HG02852 (cell line): ENCODE measurements around the gene CFAP210.

ENCODE experiments used
- ATAC-seq: cut with Tn5 transposase; IDR thresholded peaks from one replicate; pipeline ENCODE4 v1.9.1; 2021; ENCODE audit warnings: mild to moderate bottlenecking, moderate library complexity; ENCODE audit not compliant: unreplicated experiment

The CFAP210 gene, protein sequence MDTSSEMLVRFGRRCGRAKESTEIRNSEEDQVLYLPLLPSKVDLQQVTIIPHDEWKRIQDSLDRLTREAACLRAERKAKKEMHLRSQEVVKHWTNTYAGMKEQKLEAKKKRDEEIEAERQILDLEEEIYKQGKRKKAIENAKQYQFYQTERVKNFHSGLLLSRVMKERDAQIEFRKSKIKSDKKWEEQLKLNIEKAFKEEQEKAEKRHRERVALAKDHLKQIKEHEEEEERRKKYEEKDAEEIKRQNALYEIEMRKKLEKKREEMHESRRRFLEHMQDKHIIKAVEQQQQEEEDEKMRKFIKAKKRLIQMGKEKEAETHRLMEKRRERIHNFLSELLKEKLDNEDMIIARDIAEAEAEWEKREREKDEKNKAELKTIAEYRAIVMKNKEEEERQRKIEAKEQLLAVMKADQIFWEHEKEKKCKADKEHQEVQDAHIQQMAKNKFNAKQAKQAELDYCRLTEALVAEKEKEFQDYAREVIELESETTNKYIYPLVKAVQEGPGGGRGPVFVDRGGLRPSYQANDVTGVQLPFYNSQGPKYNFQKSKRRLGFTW

DNA sequence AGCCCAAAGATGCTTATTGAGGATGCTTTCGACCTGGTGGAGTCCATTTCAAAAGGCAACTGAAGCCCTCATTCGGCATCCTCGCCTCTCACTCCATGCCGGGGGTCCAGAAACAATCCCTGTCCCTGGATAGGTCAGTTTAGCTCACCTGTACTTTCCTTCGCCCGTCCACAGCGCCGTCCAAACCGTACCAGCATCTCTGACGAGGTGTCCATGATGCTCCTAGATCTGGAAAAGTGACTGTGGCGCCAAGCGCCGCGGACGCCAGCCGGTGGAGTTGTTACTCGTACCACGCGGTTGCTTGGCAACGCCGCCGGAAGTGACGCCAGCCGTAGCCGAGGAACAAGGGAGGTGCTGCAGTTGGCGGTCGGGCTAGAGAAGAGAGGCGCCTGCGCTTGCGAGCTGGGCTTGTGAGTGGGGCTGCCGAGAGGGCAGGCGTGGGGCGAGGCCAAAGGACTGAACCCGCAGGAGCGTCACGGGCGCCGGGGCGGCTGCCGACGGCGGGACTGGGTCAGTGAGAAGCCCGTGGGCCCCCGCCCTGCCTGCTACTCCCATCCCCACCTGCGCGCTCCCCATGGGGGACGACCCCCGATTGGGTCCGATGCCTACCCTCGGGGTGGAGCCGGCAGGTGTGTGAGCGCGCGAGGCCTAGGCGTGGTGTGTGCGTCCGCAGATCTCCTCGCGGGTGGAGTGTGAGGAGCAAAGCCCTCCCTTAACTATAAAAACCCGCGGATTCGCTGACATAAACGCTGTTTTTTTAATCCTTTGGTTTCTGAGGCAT lies at the start of gene CFAP210, which contains the start of gene PHOSPHO2:
CFAP210 (minus strand) TSS at position 293 of the 781 bp plus-strand sequence; CDS start at position 215, 78 bp downstream.
PHOSPHO2 (plus strand) TSS at position 357 of the 781 bp plus-strand sequence. CDS start 6,503 bp downstream, outside the sequence.
- peak; percentile 98 for ATAC-seq

DNA sequence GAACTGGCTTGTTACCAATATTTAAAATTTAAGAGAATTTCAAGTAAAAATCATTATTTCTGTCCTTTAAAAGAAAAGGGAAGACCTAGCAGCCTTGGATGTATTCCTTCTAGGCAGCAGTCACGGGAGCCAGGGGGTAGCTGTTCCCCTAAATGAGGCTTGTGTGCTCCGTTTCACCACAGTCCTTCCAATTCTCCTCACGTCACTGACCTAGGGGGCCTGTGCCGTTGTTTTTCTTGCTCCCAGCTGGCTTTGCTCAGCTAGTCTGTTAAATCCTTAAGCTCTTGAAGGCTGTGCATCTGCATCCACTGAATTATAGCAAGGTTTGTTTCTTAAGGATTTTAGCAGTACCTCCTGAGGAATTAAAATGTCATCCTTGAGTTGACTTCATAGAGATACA lies 49.3 kb upstream of the CFAP210 start:
- no peak for ATAC-seq

DNA sequence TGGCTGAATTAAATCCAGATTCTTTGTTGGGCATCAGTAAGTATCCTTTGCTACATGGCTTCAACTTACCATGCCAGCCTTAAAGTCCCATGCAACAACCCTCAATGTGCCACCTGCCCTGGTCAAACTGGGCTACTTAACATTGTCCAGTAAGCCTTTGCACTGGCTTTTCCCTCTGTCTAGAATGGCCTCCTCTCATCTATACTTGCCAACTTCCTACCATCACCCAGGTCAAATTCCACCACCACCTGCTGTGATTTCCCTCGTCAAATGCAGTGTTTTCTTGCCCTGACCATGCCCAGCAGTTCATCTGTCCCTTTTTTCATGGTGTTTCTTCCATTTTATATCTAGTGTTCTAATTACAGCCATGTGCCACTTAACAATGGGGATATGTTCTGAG lies 45.1 kb upstream of the CFAP210 start:
- no peak for ATAC-seq

DNA sequence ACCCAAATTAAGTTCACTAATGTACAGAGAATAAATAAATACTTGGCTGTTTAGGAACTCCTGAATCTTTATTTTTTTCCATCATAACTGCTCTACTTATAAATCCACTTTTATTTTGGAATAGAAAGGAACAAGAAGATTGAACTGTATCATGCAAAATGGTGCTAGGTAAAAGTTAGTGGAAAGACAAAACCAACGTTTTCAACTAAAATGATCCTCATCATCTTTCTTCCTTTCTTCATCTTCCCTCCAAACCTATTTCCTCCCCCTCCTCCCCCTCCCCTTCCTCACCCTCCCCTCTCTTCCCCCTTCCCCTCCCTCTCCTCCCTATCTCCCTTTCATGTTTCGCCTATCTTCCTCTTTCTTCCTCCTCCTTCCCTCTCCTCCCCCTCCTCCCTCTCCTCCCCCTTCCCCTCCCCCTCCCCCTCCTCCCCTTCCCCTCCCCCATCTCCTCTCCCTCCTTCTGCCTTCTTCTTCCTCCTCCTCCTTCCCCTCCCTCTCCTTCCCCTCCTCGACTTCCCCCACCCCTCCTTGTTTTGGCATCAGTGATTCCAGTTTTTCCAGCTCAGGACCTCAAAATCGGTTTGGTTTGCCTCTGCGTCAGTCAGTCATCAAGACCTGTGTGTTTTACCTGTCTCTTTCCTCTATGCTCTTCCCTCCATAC lies 44.5 kb upstream of the CFAP210 start:
- ATAC-seq = no peak

DNA sequence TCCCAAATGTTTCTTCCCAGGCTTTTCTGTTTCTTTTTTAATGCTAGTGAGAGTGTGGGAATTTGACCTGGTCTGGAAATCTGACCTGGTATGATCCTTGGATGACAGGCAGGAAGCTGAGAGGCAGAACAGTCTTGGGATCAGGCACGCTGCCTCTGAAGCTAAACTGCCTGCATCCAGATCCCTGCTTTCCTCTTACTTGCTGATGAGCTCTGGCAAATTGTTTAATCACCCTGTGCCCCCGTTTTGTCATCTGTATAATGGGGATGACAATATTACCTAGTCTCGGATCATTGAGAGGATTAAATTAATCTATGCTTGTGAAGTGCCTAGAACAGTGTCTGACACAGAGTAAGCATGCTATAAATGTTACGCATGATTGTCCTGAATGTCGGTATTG lies 42.7 kb upstream of the CFAP210 start:
- no peak for ATAC-seq

DNA sequence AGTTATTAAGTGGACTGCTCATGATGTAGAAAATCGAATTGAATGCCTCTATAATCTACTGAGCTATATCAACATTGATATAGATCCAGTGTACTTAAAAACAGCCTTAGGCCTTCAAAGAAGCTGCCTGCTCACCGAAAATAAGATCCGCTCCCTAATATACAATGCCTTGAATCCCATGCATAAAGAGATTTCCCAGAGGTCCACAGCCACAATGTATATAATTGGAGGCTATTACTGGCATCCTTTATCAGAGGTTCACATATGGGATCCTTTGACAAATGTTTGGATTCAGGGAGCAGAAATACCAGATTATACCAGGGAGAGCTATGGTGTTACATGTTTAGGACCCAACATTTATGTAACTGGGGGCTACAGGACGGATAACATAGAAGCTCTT lies 41.4 kb upstream of the CFAP210 start:
- no peak for ATAC-seq

DNA sequence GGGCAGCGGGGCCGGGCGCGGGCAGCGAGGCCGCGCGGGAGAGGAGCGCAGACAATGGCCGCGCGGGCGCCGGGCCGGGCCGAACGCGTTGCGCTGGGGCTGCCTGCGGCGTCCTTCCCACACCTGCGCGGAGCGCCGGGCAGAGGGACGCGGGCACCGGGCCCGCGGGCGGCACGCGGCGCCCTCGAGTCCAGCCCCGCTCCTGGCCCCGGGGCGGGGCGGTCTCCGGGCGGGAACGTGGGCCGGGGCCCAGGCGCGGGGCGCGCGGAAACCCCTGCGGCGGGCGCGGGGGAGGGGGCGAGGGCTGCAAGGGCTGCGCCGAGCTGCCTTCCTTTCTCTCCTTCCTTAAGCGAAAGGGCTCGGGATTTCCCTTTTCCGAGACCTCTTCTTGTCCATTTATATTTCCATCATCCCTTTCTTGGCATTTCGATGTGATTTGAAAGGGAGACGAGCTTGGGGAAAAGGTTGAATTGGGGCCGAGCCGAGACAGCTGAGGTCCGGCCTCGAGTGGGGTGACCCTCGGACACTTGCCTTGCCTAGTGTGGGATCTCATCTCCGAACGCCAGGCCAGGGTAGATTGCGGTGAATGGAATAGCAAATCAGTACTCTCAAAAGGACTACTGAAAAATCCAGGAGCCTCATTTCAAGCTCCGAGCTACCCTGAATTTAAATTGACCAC lies 40.1 kb upstream of the CFAP210 start:
- ATAC-seq = peak; percentile 37

DNA sequence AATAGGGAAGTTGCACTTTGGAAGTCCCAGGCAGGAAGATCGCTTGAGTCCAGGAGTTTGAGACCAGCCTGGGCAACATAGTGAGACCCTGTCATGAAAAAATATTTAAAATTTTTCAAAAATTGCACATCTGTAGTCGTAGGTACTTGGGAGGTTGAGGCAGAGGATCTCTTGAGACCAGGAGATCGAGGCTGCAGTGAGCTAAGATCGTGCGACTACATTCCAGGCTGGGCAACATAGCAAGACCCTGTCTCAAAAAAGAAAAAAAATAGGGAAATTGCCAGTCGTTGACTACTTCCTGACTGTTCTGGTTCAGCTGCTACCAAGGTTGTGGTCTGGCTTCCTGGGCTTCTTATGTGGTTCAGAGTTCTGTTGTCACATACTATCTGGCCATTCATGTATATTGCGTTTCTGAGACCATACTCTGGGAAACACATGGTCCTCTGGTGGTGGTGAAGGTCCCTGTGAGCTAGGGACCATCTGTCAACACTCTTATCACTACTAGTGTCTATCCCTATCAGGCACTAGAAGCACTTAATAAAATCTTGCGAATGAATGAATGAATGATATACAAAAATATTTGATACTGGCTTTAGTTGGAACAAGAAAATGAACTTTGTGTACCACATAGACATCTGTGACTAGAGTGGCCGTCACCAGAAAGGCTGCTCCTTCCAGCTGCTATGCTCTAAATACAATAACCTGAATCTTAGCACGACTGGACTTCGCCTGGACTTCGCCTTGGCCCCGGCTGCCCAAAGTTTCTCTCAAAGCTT lies 38.6 kb upstream of the CFAP210 start:
- no peak for ATAC-seq

DNA sequence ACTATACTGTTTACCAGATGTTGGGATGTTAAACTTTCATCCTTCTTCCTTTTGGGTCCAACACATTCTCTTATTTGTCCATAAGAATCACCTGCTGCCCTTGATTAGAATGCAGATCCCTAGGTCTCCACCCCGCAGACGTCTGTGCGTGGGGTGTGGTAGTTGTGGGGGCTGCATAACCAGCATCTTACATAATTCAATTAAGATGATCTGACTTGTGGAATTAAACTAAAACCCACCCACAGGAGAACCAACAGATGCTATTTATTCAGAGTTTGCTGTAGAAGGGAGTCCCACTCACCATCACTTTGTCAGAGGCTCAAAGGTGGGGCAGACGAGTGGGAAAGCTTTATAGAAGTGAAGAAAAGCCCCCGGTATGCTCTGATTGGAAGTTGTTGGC lies 37.9 kb upstream of the CFAP210 start:
- no peak for ATAC-seq

DNA sequence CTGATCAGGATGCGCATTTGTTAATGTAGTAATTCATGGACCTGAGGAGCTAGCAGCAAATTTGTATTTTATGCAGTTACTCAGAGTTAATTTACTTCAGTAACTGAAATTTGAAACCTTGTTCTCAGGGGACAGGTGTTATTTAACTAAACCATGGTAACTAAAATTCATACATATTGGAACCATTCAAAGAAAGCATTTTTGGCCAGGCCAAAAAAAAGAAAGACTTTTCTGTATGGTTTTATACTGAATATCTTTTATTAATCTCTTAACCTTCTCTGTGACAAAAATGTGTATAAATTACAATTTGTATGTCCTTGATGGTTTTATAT lies 35.0 kb upstream of the CFAP210 start:
- ATAC-seq = no peak

DNA sequence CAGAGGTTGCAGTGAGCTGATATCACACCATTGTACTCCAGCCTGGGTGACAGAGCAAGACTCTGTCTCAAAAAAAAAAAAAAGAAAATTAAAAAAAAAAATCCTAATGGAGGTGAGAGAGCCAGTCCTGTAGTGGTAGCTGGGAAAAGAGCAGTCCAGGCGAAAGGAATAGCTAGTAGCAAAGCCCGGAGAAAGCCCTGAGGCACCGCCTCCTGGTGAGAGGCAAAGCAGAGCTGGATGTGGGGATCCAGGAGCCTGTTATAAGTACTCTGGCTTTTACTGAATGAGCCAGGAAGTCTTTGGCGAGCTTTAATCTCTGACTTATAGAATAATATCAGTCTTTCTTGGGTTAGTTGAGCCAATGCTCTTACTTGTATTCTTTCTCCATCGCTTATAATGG lies 32.9 kb upstream of the CFAP210 start:
- ATAC-seq = no peak

DNA sequence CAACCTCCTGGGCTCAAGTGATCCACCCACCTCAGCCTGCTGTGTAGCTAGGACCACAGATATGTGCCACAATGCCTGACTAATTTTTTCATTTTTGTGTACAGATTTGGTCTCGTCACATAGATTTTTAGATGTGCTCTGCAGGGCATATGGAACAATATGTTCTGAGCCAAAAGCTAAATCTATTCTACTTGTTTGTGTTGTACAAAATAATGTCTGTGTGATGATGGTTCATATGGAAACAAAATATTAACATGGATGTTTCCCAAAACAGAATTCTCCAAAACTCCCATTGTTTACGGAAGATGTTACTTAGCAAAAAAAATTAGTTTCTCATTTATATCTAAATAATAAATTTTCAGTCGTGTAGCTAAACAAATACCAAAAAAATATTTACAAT lies 26.8 kb upstream of the CFAP210 start:
- ATAC-seq = no peak

DNA sequence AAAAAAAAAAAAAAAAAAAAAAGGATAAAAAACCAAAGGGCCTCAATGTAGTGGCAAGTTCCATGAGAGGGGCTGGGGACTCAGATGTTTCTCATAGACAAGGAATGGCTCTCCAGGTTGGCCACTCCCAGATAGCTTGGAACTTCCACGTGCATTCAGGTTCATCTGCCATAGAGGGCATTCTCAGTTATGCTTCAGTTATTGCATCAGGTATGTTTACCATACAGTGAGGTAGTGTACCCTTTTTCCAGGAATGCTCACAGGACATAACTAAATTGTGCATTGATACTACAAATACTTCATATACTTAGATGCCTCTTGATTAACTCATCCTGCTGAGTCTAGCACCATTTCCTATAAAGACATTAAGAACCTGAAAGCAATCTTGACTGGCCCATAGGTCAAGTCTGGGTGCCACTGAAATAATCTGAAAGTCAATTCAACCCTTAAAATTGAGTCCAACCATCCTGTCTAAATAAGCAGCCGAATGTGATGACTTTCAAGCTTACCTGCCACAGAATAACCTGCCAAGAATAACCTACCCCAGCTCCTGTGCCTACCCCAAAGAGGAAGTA lies 24.8 kb upstream of the CFAP210 start:
- ATAC-seq = no peak

DNA sequence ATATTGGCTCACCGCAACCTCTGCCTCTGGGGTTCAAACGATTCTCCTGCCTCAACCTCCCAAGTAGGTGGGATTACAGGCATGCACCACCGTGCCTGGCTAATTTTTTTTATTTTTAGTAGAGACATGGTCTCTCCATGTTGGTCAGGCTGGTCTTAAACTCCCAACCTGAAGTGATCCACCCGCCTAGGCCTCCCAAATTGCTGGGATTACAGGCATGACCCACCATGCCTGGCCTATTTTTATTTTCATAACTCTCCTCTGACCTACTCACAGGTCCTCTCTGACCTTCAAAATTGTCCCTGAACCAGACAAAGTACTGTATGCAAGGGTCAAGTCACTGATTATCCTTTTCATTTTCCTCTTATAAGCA lies 23.5 kb upstream of the CFAP210 start:
- no peak for ATAC-seq

DNA sequence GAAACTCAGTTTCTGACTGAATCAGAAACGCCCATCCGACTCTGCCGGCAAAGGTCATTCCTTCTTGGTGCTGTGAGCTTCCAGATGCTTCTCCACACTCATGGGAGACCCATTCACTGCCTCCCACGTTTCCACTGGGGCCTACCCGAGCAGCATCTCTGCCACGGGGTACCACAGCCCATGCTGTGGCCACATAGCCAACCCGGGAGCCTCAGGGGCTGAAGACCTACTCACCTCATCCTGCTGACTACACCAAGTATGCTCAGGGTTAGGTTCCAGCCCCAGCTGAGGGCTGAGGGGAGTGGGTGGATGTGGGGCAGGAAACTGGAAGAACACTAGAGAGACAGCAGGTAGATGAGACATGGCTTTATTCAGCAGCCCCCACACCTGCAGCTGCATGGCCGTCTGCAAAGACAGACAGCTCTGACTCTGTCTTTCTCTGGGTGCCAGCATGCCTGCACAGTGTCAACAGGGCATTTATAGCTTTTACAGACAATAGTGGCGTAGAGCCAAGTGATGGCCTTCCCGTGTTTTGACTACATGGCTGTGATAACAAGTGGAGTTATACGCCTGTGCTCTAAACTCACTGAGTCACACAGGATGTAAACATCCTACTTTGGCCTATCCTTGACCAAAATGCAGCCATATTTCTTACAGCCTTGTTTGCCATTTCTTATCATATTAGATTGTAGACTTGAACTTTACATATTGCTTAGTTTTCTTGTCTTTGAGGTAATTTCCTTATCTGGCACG lies 22.9 kb upstream of the CFAP210 start:
- no peak for ATAC-seq

DNA sequence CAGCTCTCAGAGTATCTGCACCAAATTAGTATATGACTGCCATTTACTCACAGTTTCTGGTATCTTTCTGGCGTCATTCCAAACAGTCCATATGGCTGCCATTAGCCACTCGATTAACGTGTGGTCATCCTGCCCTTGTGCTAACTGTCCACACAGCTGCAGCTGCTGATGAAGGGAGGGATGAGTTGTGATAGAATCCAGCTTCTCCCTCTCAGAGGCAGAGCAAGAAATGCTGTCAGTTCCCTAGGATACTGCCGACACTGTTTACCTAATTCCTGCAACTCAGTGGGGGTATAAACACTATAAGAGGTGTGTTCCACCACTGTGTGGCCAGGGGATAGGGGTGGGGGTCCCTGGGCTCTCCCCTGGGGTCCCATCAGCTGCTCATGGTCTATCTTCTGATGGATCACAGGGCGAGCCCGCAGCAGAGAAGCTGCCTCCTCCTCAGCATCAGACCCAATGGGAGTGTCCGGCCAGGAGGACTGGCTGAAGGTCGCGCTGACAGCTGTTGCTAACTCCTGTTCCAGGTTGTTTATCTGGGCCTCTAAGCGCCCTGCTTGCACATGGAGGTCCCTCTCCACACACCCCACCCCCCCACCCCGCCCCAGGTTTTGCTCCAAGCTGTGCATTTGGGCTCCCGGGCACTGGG lies 22.2 kb upstream of the CFAP210 start:
- no peak for ATAC-seq

DNA sequence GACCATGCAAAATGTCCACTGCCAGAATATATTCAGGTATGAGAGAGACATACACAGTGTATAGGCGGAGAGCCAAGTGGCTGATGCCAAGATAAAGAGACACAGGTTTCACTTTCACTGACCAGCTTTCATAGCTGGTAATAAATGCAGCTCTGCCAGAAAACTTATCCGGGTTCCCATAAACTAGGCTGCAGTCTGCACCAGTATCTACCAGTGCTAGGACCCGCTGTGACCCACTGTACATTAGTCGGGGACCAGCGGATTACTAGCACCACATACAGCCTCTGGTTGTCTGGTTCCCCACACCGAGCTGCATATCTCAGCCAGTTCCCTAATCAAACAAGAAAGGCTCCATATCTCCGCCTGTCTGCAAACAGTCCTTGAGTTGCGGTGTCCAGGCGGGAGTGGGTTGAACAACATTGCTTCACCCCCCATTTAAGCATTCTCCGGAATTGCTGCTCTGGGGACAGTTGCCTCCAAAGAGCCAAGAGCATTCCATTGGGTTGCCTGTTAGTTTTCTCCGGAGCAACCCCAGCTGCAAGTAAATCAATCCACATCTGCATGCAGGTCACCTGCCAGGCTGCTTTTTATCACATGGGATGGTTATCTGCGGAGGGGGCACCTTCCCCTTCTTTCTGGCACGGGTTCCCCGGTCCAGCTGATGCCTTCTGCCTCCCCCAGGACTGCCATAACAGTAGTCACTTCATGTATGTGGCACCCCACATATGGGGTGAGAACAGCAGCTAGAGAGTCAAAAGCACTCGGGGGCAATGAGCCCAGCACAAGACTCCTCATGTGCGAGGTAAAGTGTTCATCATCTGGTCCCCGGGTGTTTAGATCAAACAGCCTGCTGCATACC lies 21.4 kb upstream of the CFAP210 start:
- no peak for ATAC-seq

DNA sequence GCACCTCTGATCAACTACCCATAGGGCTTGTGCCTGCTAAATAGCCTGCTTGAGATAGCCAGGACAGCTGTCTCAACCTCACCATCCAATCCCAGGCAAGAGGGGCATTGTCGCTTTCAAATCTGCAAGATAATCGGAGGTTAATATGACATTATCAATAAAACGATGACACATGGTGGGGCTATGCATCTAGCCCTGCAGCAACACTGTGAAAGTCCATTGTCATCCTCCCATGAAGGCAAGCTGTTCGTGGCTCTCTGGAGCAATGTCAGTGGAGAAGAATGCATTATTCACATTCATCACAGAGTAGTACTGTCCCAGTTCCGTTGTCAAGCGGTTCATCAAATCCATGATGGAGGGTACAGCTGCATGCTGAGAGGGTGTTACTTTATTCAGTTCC lies 20.5 kb upstream of the CFAP210 start:
- no peak for ATAC-seq
